Activated CD4-positive, alpha-beta T cell treated with anti-CD3 and anti-CD28 coated beads for 48 hours (primary cell): ENCODE results near the gene RPTOR.
"Not testable (repeated sequence)": the region's sequence is repeated elsewhere in the genome, so short reads cannot be mapped to it uniquely, and the experiment has no call there.

ENCODE experiments used
- DNase-seq: peaks from one replicate; pipeline ENCODE4 v3.0.0-alpha.2; 2020

Gene RPTOR

DNA sequence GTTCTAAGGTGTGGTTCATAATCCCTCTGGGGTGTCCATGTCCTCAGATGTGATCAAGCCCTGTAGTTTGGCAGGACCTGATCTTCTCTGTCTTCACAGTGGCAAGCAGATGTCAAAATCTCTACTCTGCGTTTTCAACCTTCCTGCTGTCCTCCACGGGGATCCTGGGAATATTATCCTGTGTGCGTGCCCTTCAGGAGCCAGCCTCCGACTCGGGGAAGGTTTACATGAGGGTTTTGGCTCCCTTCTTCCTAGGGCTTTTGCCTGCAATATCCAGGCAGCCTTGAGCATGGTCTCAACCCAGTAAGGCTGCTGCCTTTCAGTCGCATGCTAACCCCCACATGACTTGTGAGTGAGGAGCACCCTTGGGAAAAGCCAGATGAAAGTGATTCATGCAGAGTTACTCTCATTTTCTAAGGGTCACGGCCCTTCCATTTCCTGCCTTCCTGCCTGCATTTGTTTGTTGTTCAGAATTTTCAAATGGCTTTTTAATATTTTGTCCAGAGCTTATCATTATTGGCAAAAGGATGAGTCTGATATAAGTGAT lies 244.8 kb downstream of the RPTOR start:
- DNase-seq: peak; percentile 53

- peak; percentile 49 for DNase-seq
Measured at GRCh38 chr17:80790021-80790765, 245.6 kb downstream of the RPTOR start.

- DNase-seq: peak; percentile 43
Measured at GRCh38 chr17:80790981-80791742, 246.5 kb downstream of the RPTOR start.

- DNase-seq: peak; percentile 76
Measured at GRCh38 chr17:80791758-80792284, 247.2 kb downstream of the RPTOR start.

GRCh38 chr17:80792373-80792781 lies 247.7 kb downstream of the RPTOR start:
- no peak for DNase-seq

DNA sequence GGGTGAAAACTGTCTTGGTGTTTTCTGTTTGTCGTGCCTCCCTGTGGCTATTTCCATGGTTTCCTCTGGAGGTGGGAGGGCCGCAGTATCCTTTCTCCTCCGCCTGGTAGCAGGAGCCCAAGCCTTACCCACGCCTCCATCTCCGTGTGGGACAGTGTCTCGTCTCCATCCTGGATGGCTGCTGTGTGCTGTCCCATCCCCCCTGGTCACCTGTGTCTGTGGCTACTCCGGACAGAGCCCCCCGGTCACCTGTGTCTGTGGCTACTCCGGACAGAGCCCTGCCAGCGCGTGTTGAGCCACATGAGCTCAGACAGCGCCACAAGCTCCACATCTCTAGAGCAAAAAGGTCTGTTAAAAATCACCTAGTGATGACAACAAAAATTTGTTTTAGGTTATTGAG lies 248.8 kb downstream of the RPTOR start:
- no peak for DNase-seq

DNA sequence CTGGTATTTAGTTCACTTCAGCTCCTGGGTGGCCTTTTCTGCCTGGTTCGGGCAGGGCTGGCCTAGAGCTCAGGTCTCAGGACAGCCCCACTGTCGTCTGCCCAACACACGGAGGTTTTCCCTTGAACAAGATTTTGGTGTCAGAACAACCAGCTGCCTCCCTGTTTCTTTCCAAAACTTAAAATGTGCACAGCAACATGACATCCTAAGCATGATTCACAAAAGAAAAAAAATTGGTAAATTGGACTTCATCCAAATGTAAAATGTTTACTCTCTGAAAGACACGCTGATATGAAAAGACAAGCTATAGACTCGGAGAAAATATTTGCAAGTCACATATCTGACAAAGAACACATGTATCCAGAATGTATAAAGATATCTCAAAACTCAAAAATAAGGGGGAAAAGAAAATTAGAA lies 249.2 kb downstream of the RPTOR start:
- DNase-seq: no peak

DNA sequence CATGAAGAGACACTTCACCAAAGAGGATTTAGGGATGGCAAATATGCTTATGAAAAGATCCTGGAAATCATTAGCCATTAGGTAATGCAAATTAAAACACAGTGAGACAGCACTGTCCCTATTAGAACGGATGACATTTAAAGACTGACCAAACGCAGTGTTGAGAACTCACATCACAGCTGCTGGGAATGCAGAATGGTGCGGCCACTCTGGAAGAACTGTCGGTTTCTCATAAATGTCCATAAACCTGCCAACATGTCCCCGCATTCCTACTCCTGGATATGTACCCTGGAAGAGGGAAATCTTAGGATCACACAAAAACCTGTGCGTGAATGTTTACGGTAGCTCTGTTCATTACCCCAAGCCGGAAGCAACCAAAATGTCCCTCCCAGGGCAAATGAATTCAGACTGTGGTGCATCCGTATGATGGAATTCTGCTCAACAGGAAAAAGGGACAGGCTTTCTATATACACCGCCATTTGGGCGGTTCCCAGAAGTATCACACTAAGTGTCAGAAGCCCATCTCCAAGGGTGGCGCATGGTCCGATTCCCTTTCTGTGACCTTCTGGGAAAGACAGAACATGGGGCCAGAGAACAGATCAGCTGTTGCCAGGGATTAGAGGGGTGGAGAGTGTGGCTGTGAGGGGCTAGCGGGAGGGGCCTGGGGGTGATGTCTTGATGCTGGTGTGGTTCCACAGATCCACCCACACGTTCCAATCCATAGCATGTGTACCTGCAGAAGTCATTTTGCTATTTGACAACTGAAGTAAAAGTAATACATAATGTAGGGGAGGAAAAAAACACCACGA lies 249.8 kb downstream of the RPTOR start:
- no peak for DNase-seq

DNA sequence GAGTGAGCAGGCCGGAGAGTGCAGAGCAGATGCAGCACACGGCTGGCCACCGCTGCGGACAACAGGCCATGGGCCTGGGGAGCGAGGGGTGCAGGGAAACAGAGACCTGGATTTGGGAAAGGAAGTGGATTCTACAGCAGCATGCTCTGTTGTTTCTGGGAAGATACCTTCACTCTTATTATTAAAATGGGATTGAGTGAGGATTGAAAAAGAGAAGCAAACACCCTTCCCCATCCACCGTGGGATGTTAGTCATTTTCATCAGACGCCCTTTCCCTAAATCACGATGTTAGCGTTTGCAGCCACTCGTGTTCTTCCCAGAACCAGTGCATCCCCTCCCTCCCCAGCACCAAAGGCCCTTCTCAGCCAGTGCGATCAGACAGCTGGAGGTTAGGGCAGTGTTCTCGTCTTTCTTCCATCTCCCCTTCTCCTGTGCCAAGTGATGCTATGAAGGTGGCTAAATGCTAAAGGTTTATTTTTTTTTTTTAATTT lies 250.5 kb downstream of the RPTOR start:
- DNase-seq: no peak

GRCh38 chr17:80795754-80796153 lies 251.1 kb downstream of the RPTOR start:
- no peak for DNase-seq

- peak; percentile 42 for DNase-seq
Measured at GRCh38 chr17:80796430-80796861, 251.8 kb downstream of the RPTOR start.

- not testable (repeated sequence) for DNase-seq
Measured at GRCh38 chr17:80797222-80797621, 252.6 kb downstream of the RPTOR start.

- DNase-seq: no peak
Measured at GRCh38 chr17:80797741-80798594, 253.3 kb downstream of the RPTOR start.

GRCh38 chr17:80798595-80799537 lies 254.2 kb downstream of the RPTOR start:
- DNase-seq: no peak

GRCh38 chr17:80799538-80800480 lies 255.2 kb downstream of the RPTOR start:
- DNase-seq: no peak

GRCh38 chr17:80800481-80801391 lies 256.1 kb downstream of the RPTOR start:
- no peak for DNase-seq

DNA sequence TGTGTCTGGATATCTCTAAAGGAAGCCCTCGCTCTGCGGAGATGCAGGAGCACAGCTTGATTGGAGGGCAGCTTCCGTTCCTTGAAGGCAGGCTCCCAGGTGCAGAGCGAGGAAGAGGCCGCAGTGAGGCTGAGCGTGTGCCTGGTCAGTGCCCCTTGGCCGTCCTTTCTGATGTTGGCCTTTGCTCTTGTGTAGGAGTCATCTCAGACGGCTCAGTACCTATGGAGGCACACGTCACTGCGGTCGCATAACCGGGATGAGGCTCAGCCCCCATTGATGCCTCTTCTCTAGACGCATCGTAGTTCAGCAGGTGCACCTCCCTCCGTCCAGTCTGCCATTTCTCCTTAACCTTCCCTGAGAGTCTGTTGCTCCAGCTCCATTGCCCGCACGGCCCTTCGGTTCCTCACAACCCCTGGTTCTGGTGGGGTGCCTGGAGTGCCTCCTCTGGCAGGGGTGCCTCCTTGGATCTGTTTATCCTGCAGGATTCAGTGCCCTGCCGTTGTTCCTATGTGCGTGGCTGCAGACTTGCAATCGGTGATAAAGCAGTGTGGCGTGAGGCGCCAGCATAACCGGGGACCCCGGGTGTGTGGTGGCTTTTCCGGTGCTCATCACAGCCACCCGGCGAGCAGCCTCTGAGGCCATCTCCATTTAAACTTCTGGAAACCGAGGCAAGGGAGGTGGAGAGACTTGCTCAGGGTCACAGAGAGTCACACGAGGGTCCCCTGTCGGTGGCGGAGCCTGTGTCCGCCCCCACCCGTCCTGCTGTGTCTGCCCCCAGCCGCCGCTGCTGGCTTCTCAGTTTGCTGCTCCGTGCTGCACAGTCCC lies 258.2 kb downstream of the RPTOR start:
- DNase-seq: no peak
